Measurements from ENCODE around the gene PPIP5K1. TPM values are rescaled to one million over a fixed set of nuclear protein-coding genes. Genes with fewer than 3 reads are reported as not detected.

PPIP5K1 gene
- total and polyA plus RNA-seq, 2 of the 4 experiments (the other 2 are of a cell fraction), result 12.7 to 14.2 TPM

GRCh38 chr15:43487271-43487895 lies 102.6 kb downstream of the PPIP5K1 start:
- no peak overlapping the region for H3K4me3 ChIP-seq (ENCODE audit: insufficient read depth, low read depth, low read length)
- no peak overlapping the region for H3K27ac ChIP-seq (ENCODE audit: insufficient read depth, low read length)
- no peak overlapping the region for H2AK5ac ChIP-seq (ENCODE audit: low read depth, low read length)
- no peak overlapping the region for H2BK120ac ChIP-seq (ENCODE audit: low read depth, low read length)
- dilution Hi-C loops (cut with HindIII; ENCODE audit: low sequenced_read_pairs, unreplicated experiment), result no loop called here
- no peak overlapping the region for H3K4me2 ChIP-seq (ENCODE audit: low read depth, low read length)
- POLR2A ChIA-PET (ENCODE audit: unreplicated experiment), result no interaction called here
- intact Hi-C loops (cut with micrococcal nuclease), result no loop called here
- no peak overlapping the region for H3K18ac ChIP-seq (ENCODE audit: low read depth, low read length)
- H3K23ac ChIP-seq (ENCODE audit: low read depth, low read length), result no peak overlapping the region
- no peak for ATAC-seq (ENCODE audit: low read depth)
- DNase-seq, result peak; percentile 55
- H3K56ac ChIP-seq (ENCODE audit: extremely low read depth, insufficient read depth, low read length), result no peak overlapping the region
- H3K36me3 ChIP-seq (ENCODE audit: control insufficient read depth, insufficient read depth, low read length), result peaks cover 31% of the 10 kb centered on the region
- H3K79me1 ChIP-seq (ENCODE audit: low read depth in 1 of 2, low read length in 2 of 2), result peaks cover 25 to 43% of the 10 kb centered on the region in 2 experiments
- peaks cover 4% of the 10 kb centered on the region; the same call in 1 of the 2 replicates for H4K20me1 ChIP-seq (ENCODE audit: insufficient read depth, low read length)
- no peak overlapping the region for H2BK5ac ChIP-seq (ENCODE audit: low read depth, low read length, poor library complexity, severe bottlenecking)
- H2AK9ac ChIP-seq (replicated peaks; ENCODE audit: low read depth, low read length, poor library complexity), result no peak overlapping the region
- no peaks in the 10 kb centered on the region for H3K9me3 ChIP-seq (ENCODE audit: control insufficient read depth, insufficient read depth, low read length)
- in situ Hi-C loops (cut with MboI; ENCODE audit: low sequenced_read_pairs), result no loop called here
- H3K4me1 ChIP-seq (ENCODE audit: control insufficient read depth, insufficient read depth, low read length), result peaks cover 3% of the 10 kb centered on the region; the same call in 1 of the 2 replicates
- H3K9ac ChIP-seq (ENCODE audit: low read depth, low read length), result no peak overlapping the region
- H2AFZ ChIP-seq (replicated peaks; ENCODE audit: low read length, poor library complexity), result no peak overlapping the region
- H4K5ac ChIP-seq (ENCODE audit: low read depth, low read length), result no peak overlapping the region
- no peak for TF ChIP-seq RFX5 (IDR thresholded peaks at IDR 0.05; ENCODE audit: low read depth, low read length)
- no peak for TF ChIP-seq RCOR1 (IDR thresholded peaks at IDR 0.05; ENCODE audit: insufficient replicate concordance, low read length)
- TF ChIP-seq MXI1 (IDR thresholded peaks at IDR 0.05; ENCODE audit: borderline replicate concordance, low read depth, low read length), result no peak
- no peak for TF ChIP-seq POLR2A (IDR thresholded peaks at IDR 0.05; ENCODE audit: low read depth, low read length)
- no peak for TF ChIP-seq SMC3 (IDR thresholded peaks at IDR 0.05; ENCODE audit: low read depth, low read length)
- TF ChIP-seq ELK1 (IDR thresholded peaks at IDR 0.05; ENCODE audit: borderline replicate concordance, low read depth, low read length), result no peak
- no peak overlapping the region for H2BK20ac ChIP-seq (ENCODE audit: low read depth, low read length)
- 50% methylated on average over 1 of the region's 6 CpGs; no CpG with 5 or more reads in 1 of the 2 experiments for WGBS, 2 experiments (ENCODE audit: extremely low coverage in 2 of 2, insufficient read length in 1 of 2)
- H3K4ac ChIP-seq (ENCODE audit: low read depth, low read length), result no peak overlapping the region
- H4K8ac ChIP-seq (ENCODE audit: low read depth in 2 of 2, low read length in 2 of 2), result no peak overlapping the region
- H4K91ac ChIP-seq (ENCODE audit: insufficient read depth, low read depth, low read length), result no peak overlapping the region
- CTCF ChIA-PET, result interaction anchor here (0.6 kb wide), 1 partner anchor 289 kb away, joined by 3 read pairs; the partner anchor contains the start of gene ELL3
- no TSS peak for BruUV-seq (replicated peaks)
- peaks cover 2% of the 10 kb centered on the region; the same call in 1 of the 2 replicates for H3K9me1 ChIP-seq (ENCODE audit: insufficient read depth, low read length)
- no peak overlapping the region for H2BK15ac ChIP-seq (ENCODE audit: low read depth, low read length)
- no peaks in the 10 kb centered on the region for H3K27me3 ChIP-seq (ENCODE audit: control insufficient read depth, insufficient read depth, low read length)
- H3K14ac ChIP-seq (replicated peaks; ENCODE audit: low read depth, low read length), result no peak overlapping the region
